ENCODE measurements around the gene NINL. TPM values are rescaled to one million over a fixed set of nuclear protein-coding genes. Genes with fewer than 3 reads are reported as not detected.

NINL gene
- total and polyA plus RNA-seq, 2 of the 4 experiments (the other 2 are of a cell fraction), result 3.0 to 10.4 TPM

- Histone ChIP-seq H2BK120ac (ENCODE audit: low read depth, low read length) (no peak overlapping the region), H3K4me2 (ENCODE audit: low read depth, low read length) (no peak overlapping the region), H3K18ac (ENCODE audit: low read depth, low read length) (no peak overlapping the region), H3K79me1 (ENCODE audit: low read depth in 1 of 2, low read length in 2 of 2) (peaks cover 7 to 33% of the 10 kb centered on the region in 2 experiments; a peak in 3 of 4 replicates), H3K27ac (ENCODE audit: insufficient read depth, low read length) (no peak overlapping the region), H3K9me3 (ENCODE audit: control insufficient read depth, insufficient read depth, low read length) (no peaks in the 10 kb centered on the region; the same call in 1 of the 2 replicates), H2BK15ac (ENCODE audit: low read depth, low read length) (no peak overlapping the region), H2AK9ac (replicated peaks; ENCODE audit: low read depth, low read length, poor library complexity) (no peak overlapping the region), H2AFZ (replicated peaks; ENCODE audit: low read length, poor library complexity) (no peak overlapping the region), H2AK5ac (ENCODE audit: low read depth, low read length) (no peak overlapping the region), H3K4me1 (ENCODE audit: control insufficient read depth, insufficient read depth, low read length) (peaks cover 9% of the 10 kb centered on the region), H3K9me1 (ENCODE audit: insufficient read depth, low read length) (peaks cover 18% of the 10 kb centered on the region), H4K20me1 (ENCODE audit: insufficient read depth, low read length) (peaks cover 19% of the 10 kb centered on the region), H3K27me3 (ENCODE audit: control insufficient read depth, insufficient read depth, low read length) (no peaks in the 10 kb centered on the region), H2BK5ac (ENCODE audit: low read depth, low read length, poor library complexity, severe bottlenecking) (no peak overlapping the region), H2BK20ac (ENCODE audit: low read depth, low read length) (no peak overlapping the region), H3K4ac (ENCODE audit: low read depth, low read length) (no peak overlapping the region), H4K8ac (ENCODE audit: low read depth in 2 of 2, low read length in 2 of 2) (no peak overlapping the region), H3K14ac (replicated peaks; ENCODE audit: low read depth, low read length) (no peak overlapping the region), H3K9ac (ENCODE audit: low read depth, low read length) (no peak overlapping the region), H4K91ac (ENCODE audit: insufficient read depth, low read depth, low read length) (no peak overlapping the region), H3K56ac (ENCODE audit: extremely low read depth, insufficient read depth, low read length) (no peak overlapping the region), H3K4me3 (ENCODE audit: insufficient read depth, low read depth, low read length) (no peak overlapping the region), H4K5ac (ENCODE audit: low read depth, low read length) (no peak overlapping the region), H3K23ac (ENCODE audit: low read depth, low read length) (no peak overlapping the region), H3K36me3 (ENCODE audit: control insufficient read depth, insufficient read depth, low read length) (peaks cover 14% of the 10 kb centered on the region)
- DNase-seq (no peak), ATAC-seq (ENCODE audit: low read depth) (no peak)
- TF ChIP-seq CHD1 (IDR thresholded peaks at IDR 0.05; ENCODE audit: low read depth, low read length) (no peak), MXI1 (IDR thresholded peaks at IDR 0.05; ENCODE audit: borderline replicate concordance, low read depth, low read length) (no peak), RAD21 (IDR thresholded peaks at IDR 0.05; ENCODE audit: low read length) (no peak), NFE2L2 (IDR thresholded peaks at IDR 0.05; ENCODE audit: low read depth, low read length) (no peak), ELK1 (IDR thresholded peaks at IDR 0.05; ENCODE audit: borderline replicate concordance, low read depth, low read length) (no peak), BHLHE40 (IDR thresholded peaks at IDR 0.05; ENCODE audit: low read depth, low read length) (no peak), POLR2A (IDR thresholded peaks at IDR 0.05; ENCODE audit: low read depth, low read length) (no peak)
- ChIA-PET CTCF (interaction anchor here (1.5 kb wide), 1 partner anchor 19 kb away, joined by 3 read pairs; no protein-coding TSS in a partner anchor), POLR2A (ENCODE audit: unreplicated experiment) (no interaction called here)
- intact Hi-C loops (cut with micrococcal nuclease) (loop anchor here (5.0 kb wide), 1 partner anchor 101 kb away; the partner anchor contains the start of gene NANP), dilution Hi-C loops (cut with HindIII; ENCODE audit: low sequenced_read_pairs, unreplicated experiment) (no loop called here), in situ Hi-C loops (cut with MboI; ENCODE audit: low sequenced_read_pairs) (loop anchor here (25.0 kb wide), 2 partner anchors 141 to 466 kb away; no protein-coding TSS in a partner anchor)
- no TSS peak for BruUV-seq (replicated peaks)
- WGBS, 2 experiments (ENCODE audit: extremely low coverage in 2 of 2, insufficient read length in 1 of 2), result no CpG with 5 or more reads among the region's 2 CpGs
These were observed 63.9 kb downstream of the NINL start for GRCh38 chr20:25521382-25521781.
